Measurements from ENCODE around the gene PAK1.

- no peak for TF ChIP-seq CTCF (IDR thresholded peaks at IDR 0.05)
- no peak for TF ChIP-seq POLR2A (IDR thresholded peaks at IDR 0.05; ENCODE audit: low read depth)
Measured at GRCh38 chr11:77347948-77348347, 125.9 kb downstream of the PAK1 start.

All from esophagus muscularis mucosa (tissue), 3 donors.